Right renal cortex interstitium (tissue), 3 donors: ENCODE results near the gene EML1. TPM values are rescaled to one million over a fixed set of nuclear protein-coding genes. Genes with fewer than 3 reads are reported as not detected.

Experiments used
- DNase-seq, 3 donors: peaks; one replicate each; pipeline ENCODE4 v3.0.0-alpha.2; 2013; ENCODE audit warnings: low read depth in 3 of 3, low spot score in 2 of 3
- polyA plus RNA-seq, 3 donors: library from polyadenylated mRNA; unstranded; fragments of 120-200 nt; gene quantifications; one replicate each; pipeline ENCODE4 v1.2.1, GENCODE V29; 2013; ENCODE audit not compliant: insufficient read length in 3 of 3

EML1 gene
- polyA plus RNA-seq, 3 donors, result 37.6 to 44.8 (median 38.0) TPM

- no peak for DNase-seq
These were observed 10.0 kb downstream of the EML1 start for GRCh38 chr14:99803106-99803775.

GRCh38 chr14:99803803-99804202 lies 10.6 kb downstream of the EML1 start:
- DNase-seq, result no peak

GRCh38 chr14:99805757-99806439 lies 12.7 kb downstream of the EML1 start:
- DNase-seq, result no peak

- DNase-seq, result no peak
These were observed 13.6 kb downstream of the EML1 start for GRCh38 chr14:99806836-99807235.

- no peak for DNase-seq
These were observed 14.4 kb downstream of the EML1 start for GRCh38 chr14:99807413-99808153.

- no peak for DNase-seq
These were observed 14.9 kb downstream of the EML1 start for GRCh38 chr14:99808154-99808505.

- no peak for DNase-seq
These were observed 15.3 kb downstream of the EML1 start for GRCh38 chr14:99808515-99808914.

- DNase-seq, result no peak
These were observed 16.1 kb downstream of the EML1 start for GRCh38 chr14:99809360-99809759.

GRCh38 chr14:99809859-99810558 lies 16.8 kb downstream of the EML1 start:
- no peak for DNase-seq

- DNase-seq, result no peak
These were observed 17.3 kb downstream of the EML1 start for GRCh38 chr14:99810559-99810874.

GRCh38 chr14:99812096-99812750 lies 19.0 kb downstream of the EML1 start:
- no peak for DNase-seq

- no peak for DNase-seq
These were observed 19.7 kb downstream of the EML1 start for GRCh38 chr14:99812892-99813291.

- no peak for DNase-seq
These were observed 22.5 kb downstream of the EML1 start for GRCh38 chr14:99815696-99816095.

- DNase-seq, result no peak
These were observed 23.0 kb downstream of the EML1 start for GRCh38 chr14:99816217-99816616.

- DNase-seq, result no peak
These were observed 23.4 kb downstream of the EML1 start for GRCh38 chr14:99816642-99817041.

GRCh38 chr14:99817331-99817730 lies 24.1 kb downstream of the EML1 start:
- DNase-seq, result no peak

- DNase-seq, result no peak
These were observed 25.4 kb downstream of the EML1 start for GRCh38 chr14:99818503-99819036.

GRCh38 chr14:99819514-99819913 lies 26.3 kb downstream of the EML1 start:
- no peak for DNase-seq

GRCh38 chr14:99820702-99821331 lies 27.6 kb downstream of the EML1 start:
- no peak for DNase-seq
